ENCODE results near the gene TCERG1L. TPM values are rescaled to one million over a fixed set of nuclear protein-coding genes. Genes with fewer than 3 reads are reported as not detected.

TCERG1L gene
- total RNA-seq, 2 experiments from 2014 or later: 0.06 TPM; not detected in 1

DNA sequence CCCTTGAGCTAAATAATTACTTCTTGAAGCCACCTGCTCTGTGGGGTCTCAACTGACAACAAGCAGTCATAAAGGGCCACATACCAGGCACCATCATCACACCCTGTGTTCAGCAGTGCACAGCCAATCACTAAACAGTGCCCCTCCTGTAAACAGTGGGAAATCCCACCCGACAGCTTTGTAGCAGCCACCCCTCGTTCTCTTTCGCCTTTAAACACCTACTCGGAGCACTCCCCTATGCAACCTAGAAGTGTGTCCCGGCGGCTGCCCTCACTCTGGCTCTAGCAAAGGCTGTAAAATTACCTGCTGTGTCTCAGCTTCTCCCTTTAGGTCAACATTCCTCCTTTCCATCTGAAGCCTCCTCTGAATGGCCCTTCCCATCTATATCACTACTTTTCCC, 111.9 kb downstream of the TCERG1L start:
- Histone ChIP-seq H3K9me3 (ENCODE audit: control insufficient read depth in 1 of 2, insufficient read depth in 1 of 2, low read length in 2 of 2) (peaks cover 0 to 40% of the 10 kb centered on the region in 2 experiments), H3K27me3 (ENCODE audit: control insufficient read depth in 1 of 2, insufficient read depth in 2 of 2, low read length in 2 of 2) (peaks cover 0 to 2% of the 10 kb centered on the region in 2 experiments), H3K4me1 (ENCODE audit: insufficient read depth, low read length) (no peaks in the 10 kb centered on the region), H3K36me3 (ENCODE audit: insufficient read depth, low read length) (no peaks in the 10 kb centered on the region), H3K27ac (ENCODE audit: low read depth in 1 of 2, low read length in 2 of 2) (no peak overlapping the region), H3K4me3 (ENCODE audit: low read length) (no peak overlapping the region)
- ATAC-seq (ENCODE audit: poor library complexity) (no peak), DNase-seq (no peak)
- intact Hi-C loops (cut with DNase I, micrococcal nuclease): no loop called here
- Mint-ChIP-seq H3K9me3 (no peaks in the 10 kb centered on the region), H3K4me3 (no peak overlapping the region), H3K27me3 (peaks cover 10% of the 10 kb centered on the region), H3K4me1 (ENCODE audit: low read depth) (no peaks in the 10 kb centered on the region), H3K36me3 (ENCODE audit: low read depth) (no peaks in the 10 kb centered on the region), H3K27ac (no peak overlapping the region)
- POLR2A ChIA-PET: no interaction called here
- TF ChIP-seq, protein P1, sequence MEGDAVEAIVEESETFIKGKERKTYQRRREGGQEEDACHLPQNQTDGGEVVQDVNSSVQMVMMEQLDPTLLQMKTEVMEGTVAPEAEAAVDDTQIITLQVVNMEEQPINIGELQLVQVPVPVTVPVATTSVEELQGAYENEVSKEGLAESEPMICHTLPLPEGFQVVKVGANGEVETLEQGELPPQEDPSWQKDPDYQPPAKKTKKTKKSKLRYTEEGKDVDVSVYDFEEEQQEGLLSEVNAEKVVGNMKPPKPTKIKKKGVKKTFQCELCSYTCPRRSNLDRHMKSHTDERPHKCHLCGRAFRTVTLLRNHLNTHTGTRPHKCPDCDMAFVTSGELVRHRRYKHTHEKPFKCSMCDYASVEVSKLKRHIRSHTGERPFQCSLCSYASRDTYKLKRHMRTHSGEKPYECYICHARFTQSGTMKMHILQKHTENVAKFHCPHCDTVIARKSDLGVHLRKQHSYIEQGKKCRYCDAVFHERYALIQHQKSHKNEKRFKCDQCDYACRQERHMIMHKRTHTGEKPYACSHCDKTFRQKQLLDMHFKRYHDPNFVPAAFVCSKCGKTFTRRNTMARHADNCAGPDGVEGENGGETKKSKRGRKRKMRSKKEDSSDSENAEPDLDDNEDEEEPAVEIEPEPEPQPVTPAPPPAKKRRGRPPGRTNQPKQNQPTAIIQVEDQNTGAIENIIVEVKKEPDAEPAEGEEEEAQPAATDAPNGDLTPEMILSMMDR (IDR thresholded peaks at IDR 0.05): no peak
- CTCF ChIA-PET: no interaction called here

DNA sequence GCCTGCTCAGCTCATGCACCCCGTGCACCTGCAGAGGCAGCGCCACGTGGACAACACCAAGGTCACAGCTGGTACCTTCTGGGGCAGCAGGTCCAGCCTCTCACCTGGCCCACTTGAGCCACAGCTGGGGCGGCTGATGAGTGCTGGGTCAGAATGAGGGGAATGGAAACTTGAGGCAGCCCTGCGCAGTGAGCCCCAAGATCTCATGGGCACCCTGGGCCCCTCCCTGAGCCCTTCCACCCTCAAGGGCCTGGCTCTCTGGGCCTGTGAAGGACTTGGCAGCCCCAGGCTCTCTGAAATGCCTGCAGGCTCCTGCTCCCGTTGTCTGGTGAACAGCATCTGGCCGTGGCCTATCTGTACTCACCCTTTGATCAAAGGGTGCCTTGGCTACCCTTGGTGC, 112.7 kb downstream of the TCERG1L start:
- Histone ChIP-seq H3K4me3 (ENCODE audit: low read length) (no peak overlapping the region), H3K27ac (ENCODE audit: low read depth in 1 of 2, low read length in 2 of 2) (no peak overlapping the region), H3K9me3 (ENCODE audit: control insufficient read depth in 1 of 2, insufficient read depth in 1 of 2, low read length in 2 of 2) (peaks cover 0 to 36% of the 10 kb centered on the region in 2 experiments), H3K4me1 (ENCODE audit: insufficient read depth, low read length) (no peaks in the 10 kb centered on the region), H3K27me3 (ENCODE audit: control insufficient read depth in 1 of 2, insufficient read depth in 2 of 2, low read length in 2 of 2) (peaks cover 0 to 2% of the 10 kb centered on the region in 2 experiments), H3K36me3 (ENCODE audit: insufficient read depth, low read length) (no peaks in the 10 kb centered on the region)
- intact Hi-C loops (cut with DNase I, micrococcal nuclease): no loop called here
- peaks cover 10% of the 10 kb centered on the region for H3K27me3 Mint-ChIP-seq
- no peak overlapping the region for H3K27ac Mint-ChIP-seq
- TF ChIP-seq, protein P1 (IDR thresholded peaks at IDR 0.05): no peak
- DNase-seq (peak in 1 of 14 experiments; percentile 21), ATAC-seq (ENCODE audit: poor library complexity) (no peak)
- H3K36me3 Mint-ChIP-seq (ENCODE audit: low read depth): no peaks in the 10 kb centered on the region
- no peak overlapping the region for H3K4me3 Mint-ChIP-seq
- H3K9me3 Mint-ChIP-seq: no peaks in the 10 kb centered on the region
- ChIA-PET CTCF (no interaction called here), POLR2A (no interaction called here)
- H3K4me1 Mint-ChIP-seq (ENCODE audit: low read depth): no peaks in the 10 kb centered on the region

DNA sequence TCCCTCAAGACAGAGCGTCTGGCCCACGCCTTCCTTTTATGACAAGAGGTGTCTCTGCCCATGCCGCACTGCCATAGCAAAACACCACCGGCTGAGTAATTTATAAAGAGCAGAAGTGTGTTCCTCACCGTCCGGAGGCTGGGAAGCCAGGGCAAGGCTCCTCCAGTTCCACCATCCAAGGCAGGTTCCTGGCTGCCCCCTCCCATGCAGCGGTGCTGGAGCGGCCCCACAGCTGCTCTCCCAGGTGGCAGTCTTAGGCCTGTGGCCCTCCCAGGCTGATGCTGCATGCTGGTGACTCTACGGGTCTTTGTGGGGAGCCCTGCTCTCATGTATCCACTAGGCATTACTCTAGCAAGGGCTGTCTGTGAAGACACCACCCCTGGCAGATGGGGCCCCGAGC, 113.1 kb downstream of the TCERG1L start:
- Histone ChIP-seq H3K36me3 (ENCODE audit: insufficient read depth, low read length) (no peaks in the 10 kb centered on the region), H3K4me3 (ENCODE audit: low read length) (no peak overlapping the region), H3K27ac (ENCODE audit: low read depth in 1 of 2, low read length in 2 of 2) (no peak overlapping the region), H3K4me1 (ENCODE audit: insufficient read depth, low read length) (no peaks in the 10 kb centered on the region), H3K27me3 (ENCODE audit: control insufficient read depth in 1 of 2, insufficient read depth in 2 of 2, low read length in 2 of 2) (peaks cover 0 to 2% of the 10 kb centered on the region in 2 experiments), H3K9me3 (ENCODE audit: control insufficient read depth in 1 of 2, insufficient read depth in 1 of 2, low read length in 2 of 2) (peaks cover 0 to 35% of the 10 kb centered on the region in 2 experiments)
- no peaks in the 10 kb centered on the region for H3K4me1 Mint-ChIP-seq (ENCODE audit: low read depth)
- H3K4me3 Mint-ChIP-seq: no peak overlapping the region
- ChIA-PET CTCF (no interaction called here), POLR2A (no interaction called here)
- TF ChIP-seq, protein P1 (IDR thresholded peaks at IDR 0.05): no peak
- no peak overlapping the region for H3K27ac Mint-ChIP-seq
- no peaks in the 10 kb centered on the region for H3K36me3 Mint-ChIP-seq (ENCODE audit: low read depth)
- no peaks in the 10 kb centered on the region for H3K9me3 Mint-ChIP-seq
- peaks cover 10% of the 10 kb centered on the region for H3K27me3 Mint-ChIP-seq
- DNase-seq (peak in 1 of 14 experiments; percentile 19), ATAC-seq (ENCODE audit: poor library complexity) (no peak)
- intact Hi-C loops (cut with DNase I, micrococcal nuclease): no loop called here

All from CD4-positive, alpha-beta T cell (primary cell).